NCI-H2227 (cell line): ENCODE measurements around the gene ALS2CL.

Experiments used
- DNase-seq: peaks from one replicate; lab custom pipeline; 2025; ENCODE audit not compliant: unreplicated experiment; lab: John Stamatoyannopoulos, UW

ALS2CL gene

DNA sequence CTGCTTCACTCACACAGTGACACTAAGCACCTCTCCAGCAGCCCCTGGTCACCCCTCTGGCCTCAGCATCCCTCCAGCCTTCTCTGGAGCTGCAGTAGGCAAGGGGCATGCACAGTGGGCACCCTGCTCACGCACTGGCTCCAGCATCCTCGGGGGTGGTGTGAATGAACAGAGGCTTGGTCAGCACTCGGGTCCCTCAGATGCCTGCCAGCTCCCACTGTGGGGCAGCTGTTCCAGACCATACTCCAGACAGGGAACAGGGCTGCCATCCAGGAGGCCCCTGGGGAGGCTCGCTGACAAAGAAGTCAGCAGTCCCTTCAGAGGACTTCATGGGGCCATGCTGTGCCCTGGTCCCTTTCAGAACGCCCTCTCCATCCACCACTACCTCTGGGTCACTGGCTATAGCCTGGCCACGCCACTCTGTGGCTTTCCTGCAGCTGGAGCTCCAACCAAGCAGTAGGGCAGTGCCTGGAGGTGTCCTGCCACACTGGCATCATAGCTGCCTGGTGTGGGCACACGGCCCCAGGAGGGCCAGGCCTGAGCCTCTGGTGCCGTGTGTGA is 26.3 kb downstream of the ALS2CL start:
- DNase-seq: no peak

DNA sequence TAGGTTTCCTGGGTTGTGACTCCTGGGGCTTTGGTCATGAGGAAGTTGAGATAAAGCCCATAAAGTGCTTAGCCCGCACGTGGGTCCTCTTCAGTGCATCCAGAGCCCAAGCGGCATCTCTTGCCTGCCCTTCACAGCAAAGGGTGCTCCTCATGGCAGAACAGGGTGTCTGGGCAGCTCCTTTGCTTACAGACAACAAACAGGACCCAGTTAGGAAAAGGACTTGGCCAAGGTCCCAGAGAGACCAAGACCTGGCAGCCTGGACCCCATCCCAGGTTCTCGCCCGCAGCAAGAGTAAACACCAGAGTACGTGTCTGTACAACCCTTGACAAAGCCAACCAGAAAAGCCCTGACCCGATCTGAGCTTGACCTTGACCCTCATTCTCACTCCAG is 27.0 kb downstream of the ALS2CL start:
- DNase-seq: no peak

DNA sequence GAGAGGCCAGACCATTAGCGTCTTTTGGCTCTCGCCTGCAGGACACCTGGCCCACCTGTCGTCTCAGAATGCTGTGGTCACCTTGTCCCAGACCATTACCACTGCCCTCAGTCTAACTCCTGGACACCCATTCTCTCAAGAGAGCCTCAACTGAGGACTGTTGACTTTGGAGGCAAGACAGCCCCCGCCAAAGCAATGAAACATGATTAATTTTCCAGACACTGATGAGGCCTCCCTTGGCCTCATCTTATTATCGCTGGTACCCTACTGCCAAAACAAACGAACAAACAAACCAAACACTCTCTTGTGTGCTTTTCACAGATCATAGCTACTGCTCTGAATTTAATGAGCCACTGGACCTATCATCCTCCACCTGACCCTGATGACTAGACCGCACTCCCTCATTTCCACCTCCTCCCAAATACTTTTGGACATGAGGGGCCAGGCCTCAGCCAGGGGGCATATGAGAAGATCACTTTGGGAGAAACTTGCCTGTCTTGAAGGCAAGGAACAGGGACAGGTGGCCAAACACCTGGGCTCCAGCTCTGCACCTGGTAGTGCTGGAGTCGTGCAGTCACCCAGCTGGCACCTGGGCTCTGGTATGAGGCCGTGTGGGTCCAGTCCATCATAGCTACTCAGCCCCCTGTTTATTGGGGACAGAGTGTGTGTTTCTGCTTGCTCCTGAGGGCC is 27.6 kb downstream of the ALS2CL start:
- DNase-seq: no peak

DNA sequence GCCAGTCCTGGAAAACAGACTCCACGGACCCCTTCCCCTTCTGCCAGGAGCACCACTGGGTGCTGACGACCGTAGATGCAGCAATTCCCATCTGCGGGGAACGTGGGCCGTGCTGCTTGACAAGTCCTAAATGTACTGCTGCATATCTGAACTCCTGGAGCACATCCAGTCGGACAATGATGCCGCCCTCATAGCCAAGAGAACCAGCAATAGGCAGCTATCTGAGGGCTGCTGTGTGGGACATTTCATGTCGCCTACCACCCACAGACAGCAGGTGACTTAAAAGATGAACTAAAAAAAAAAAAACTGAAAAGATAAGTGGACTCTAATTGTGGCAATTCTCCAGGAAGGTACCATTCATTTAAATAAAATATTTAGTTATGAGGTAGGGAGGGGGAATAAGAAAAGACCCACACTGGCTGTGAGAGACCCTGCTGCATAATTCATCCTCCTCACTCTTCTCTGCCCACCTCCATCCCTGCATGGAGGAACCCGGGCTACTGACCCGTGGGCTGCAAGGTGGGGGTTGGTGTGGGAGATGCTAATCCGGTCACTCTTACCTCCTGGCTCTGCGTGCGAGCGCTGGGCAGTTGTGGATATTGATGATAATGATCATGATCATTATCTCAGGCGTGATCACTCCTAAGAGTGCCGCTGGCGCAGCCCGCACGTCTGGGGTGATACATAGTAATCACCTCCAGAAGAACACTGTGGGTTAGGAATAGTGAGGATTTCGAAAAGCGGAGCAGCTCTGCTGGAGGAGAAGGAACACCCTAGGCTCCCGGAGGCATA is 28.3 kb downstream of the ALS2CL start:
- no peak for DNase-seq

DNA sequence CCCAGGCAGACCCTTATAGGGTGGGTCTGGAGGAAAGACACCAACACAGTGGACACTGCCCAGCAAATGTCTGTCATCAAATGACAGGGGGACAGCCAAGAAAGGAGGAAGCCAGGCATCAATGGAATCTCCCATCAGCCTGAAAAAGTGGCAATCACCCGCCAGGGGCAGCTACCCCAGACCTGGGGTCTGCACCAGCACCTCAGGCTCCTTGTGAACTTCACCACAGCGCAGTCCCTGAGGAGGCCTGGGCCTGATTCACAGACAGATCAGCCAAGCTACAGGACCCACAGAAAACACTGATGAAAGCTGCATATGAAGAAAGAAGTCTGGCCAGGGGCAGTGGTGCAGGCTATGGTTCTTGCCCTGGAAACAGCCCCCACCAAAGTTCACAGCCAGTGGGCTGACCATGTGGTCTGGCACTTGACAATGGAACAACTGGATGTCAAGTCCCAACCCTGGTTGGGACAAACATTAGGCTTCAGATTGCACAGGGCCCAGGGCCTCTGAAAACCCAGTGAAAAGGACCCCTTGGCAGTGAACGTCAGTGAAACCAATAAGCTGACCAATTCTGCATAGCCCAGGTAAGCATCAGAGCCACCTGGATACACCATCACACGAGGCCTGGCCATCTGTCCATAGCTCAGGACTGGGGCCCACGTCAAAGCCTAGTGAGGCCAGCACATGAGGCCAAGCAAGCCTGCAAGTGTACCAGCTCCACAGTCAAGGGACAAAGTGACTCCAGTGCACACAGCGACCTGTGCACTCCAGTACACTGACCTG is 29.1 kb downstream of the ALS2CL start:
- DNase-seq: no peak

DNA sequence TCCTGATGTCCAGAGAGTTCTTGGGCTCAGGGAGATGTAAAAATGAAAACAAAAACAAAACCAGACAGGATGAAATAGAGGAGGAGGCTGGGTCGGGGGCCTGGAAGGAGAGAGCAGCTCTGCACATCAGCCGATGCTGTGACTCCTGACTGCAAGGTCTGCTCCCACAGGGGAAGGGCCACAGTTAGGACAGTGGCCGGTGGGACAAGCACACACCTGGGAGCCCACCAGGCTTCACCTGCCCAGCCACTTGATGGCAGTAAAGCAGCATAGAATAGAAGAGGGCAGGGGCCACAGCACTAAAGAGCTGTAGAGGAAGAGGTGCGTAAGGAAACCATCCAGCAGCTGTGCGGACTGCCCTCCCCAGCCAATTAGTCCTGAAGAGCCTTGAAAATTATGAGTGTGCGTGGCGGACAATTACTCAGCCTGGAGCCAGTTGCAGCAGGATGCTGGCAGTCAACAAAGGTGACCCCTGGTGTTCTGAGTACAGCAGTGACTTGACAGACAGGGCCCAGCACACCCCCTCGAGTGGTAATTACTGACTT is 29.8 kb downstream of the ALS2CL start:
- peak; percentile 86 for DNase-seq

DNA sequence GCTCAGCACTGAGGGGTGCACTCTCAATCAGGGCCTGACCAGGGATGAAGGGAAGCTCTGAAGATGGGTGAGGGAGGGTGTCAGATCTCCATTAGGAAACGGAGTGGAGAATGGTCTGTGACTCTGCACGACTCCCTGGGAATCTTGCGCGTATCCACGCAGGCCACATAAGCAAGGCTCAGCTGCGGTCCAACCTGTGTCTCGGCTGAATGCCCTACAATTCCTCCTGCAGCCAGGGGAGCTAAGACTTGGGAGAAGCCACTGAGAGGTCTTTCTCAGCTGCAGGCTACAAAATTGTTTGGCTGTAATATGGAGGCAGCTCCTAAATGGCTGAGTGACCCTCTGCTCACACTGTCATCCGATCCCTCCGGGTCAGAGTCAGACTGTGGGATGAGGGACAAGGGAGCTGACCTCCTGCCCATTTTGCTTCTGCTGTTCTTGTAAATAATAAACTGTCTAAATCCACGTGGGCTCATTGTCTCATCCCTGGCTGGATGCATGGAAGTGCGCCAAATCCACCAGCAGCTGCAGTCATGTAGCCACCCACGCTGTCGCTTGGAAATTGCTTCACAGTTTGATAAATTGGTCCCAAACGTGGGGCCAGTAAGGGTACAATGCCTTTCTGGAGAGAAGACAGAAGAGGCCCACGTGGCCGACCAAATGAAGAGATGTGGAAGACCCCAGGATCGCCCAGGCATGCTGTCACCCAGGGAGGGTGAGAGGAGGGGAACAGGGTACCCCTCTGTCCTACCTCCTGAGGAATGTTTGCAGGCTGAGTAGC is 30.5 kb downstream of the ALS2CL start:
- DNase-seq: peak; percentile 16

DNA sequence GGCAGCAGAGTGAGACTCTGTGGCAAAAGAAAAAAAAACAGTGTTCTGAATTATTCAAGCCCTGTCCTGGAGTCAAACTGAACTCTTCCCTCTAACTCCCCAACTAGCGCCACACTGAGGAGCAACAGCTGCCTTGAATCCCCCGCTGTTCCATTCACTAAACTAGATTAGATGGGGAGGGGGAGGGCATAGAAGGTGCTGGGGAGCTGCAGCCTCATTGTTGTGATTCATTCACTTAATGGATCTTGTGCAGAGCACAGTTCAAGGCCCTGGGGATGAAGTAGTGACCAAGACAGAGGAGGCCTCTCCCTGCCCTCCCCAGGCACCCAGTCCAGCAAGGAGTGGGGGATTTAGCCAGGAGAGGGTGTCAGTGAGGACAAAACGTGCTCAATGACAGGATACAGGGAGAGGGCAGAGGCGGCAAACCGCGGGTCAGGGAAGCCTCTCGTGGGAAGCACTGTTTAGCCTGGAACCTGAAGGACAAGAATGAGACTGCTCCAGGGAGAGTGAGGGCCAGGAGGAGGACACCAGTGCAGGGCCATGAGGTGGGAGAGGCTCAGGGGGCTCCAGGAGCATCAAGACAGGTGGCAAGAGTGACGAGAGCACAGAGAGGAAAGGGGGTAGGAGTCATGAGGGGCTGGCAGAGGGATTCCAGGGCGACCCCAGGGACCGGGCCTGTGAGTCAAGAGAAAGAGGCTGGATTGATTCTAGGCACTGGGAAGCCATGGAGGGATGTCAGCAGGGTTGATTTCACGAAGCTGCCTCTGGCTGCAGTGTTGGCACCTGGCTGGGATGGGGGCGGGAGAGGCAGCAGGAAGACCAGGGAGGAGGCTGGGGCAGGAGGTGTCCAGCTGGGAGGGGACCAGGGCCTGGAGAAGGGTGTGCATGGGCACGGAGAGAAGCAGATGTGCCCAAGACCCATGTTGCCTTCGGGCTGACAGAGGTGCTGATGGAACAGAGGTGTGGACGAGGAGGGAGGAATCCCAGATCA is 31.4 kb downstream of the ALS2CL start:
- DNase-seq: no peak

DNA sequence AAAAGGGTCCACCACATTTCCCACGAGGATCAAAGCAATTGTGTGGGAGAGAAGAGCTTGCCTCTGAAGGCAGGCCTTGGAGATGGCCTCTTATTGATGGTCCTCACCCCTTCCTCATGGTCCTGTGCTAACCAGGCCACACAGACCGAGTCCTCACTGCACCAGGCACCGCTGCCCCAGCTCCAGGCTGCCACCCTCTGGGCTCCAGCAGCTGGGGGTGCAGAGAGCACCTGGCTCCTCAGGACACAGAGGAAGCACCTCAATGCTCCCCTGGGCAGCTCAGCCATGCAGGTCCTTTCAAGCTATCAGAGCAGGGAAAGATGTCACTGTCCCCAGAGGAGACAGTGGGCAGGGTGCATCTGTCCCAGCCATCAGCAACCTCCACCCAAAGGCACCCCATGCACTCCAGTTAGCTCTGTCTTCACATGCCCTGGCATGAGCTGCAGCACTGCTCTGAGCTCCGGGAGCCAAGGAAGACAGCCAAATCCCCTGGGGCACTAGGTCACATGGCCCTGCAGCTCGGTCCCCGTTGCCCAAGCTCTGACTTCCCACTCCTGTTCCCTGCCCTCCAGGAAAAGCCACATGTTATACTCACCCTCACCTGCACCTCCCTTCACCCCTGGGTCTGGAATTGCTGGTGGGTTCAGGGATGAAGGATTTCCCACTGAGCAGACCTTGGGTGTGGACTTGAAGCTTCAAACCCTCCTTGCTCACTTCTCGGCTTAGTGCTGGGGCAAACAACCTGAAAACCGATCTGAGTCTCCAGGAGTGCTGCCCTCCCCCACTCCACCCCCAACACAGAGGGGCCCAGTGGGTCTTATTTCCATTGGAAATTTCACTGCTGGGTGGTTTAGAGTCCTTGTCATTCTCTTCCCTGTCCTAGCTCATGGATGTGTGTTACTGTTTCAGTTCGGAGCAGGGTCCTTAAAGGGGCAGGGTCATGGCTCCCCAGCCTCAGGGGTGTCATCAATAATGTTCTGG is 32.6 kb downstream of the ALS2CL start:
- DNase-seq: no peak

DNA sequence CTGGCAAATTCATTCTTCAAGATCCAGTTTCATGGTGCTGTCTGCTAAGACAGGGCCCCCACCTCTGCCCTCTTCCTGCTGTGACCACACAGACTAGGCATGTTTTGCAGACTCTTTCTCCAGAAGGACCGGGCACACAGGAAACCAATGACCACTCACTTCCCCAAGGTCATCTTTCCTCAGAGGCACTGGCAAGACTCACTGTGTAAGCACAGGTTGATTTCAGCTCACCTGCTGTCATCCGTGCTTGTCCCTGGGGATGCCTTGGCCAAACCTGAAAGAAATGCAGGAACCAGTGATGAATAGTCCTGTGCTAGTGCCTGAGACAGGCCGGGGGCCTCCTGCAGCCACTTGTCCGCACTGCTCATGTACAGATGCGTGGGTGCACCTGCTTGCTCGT is 33.5 kb downstream of the ALS2CL start:
- DNase-seq: no peak

DNA sequence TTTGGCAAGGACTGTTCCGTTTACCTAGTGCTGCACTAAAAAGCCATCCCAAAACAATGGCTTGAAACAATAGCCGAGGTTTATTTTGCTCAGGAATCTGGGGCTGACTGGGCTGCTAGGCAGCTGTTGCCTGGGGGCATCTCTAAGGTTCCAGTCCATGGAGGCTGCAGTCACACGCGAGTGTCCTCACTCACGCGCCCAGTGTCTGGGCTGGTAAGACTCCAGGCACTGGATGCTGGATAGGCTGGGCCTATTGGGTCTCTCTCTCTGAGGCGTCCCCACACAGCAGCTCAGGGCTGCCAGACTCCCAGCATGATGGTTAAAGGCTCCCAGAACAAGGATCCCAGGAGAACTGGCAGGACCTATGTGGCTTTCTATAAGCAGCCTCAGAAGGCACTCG is 34.2 kb downstream of the ALS2CL start:
- peak; percentile 6 for DNase-seq

DNA sequence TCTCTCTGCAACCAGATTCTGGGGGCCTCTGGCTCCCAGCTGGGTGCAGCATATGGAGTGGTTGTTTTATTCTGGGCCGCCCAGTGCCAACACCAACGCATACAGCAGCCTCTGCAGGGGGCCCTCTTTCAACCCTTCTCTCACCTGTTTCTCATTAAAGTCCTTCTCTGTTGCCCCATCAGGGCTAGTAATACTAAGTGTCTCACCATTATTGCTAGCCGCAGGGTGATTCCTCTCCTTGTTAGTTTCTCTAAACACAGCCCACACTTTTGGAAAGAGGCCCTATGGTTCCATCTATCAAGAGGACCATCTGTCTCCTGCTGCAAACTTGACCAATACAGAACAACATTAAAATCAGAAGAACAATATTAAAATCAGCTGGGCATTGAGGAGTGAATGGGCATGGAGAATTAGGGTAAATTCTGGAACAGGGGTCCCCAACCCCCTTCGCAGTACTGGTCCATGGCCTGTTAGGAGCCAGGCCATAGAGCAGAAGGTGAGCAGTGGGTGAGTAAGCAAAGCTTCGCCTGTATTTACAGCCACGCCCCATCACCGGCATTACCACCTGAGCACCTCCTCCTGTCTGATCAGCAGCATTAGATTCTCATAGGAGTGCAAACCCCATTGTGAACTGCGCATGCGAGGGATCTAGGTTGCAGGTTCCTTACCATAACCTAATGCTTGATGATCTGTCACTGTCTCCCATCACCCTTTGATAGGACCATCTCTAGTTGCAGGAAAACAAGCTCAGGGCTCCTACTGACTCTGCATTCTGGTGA is 36.5 kb downstream of the ALS2CL start:
- DNase-seq: no peak

DNA sequence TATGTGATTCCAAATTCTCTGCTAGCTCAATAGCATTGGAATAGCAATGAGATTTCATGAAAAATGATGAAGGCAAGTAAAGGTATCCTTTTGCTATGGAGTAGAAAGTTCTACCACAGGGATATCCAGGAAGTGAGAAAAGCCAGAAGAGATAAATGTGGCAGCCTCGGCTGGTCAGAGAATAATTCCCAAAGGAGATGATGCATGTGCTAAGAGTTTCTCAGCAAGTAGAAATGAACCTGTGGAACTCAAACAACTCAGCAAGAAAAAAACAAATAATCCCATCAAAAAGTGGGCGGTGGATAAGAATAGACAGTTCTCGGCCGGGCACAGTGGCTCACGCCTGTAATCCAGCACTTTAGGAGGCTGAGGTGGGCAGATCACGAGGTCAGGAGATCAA is 38.2 kb downstream of the ALS2CL start:
- DNase-seq: no peak

DNA sequence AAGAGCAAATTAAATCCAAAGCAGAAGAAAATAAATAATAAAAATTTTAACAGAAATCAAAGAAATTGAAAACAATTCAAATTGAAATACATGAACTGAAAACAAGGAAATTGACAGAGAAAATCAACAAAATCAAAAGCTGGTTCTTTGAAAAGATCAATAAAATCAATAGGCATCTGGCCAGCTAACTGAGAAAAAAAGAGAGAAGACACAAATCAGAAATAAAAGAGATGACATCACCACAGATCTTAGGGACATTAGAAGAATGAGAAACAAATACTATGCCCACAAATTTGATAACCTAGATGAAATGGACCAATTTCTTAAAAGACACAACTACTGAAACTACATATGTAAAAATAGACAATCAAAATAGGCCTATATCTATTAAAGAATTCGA is 42.4 kb downstream of the ALS2CL start:
- no peak for DNase-seq

DNA sequence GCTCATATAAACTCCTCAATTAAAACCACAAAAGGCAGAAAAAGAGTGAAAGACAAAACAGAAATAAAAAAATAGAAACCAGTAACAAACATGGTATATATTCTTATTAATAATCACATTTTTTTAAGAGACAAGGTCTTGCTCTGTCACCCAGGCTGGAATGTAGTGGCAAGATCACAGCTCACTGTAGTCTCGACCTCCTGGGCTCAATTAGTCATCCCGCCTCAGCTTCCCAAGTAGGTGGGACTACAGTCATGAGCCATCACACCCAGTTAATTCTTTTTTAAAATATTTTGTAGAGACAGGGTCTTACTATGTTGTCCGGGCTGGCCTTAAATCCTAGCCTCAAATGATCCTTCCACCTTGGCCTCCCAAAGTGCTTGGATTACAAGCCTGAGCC is 44.0 kb downstream of the ALS2CL start:
- no peak for DNase-seq

DNA sequence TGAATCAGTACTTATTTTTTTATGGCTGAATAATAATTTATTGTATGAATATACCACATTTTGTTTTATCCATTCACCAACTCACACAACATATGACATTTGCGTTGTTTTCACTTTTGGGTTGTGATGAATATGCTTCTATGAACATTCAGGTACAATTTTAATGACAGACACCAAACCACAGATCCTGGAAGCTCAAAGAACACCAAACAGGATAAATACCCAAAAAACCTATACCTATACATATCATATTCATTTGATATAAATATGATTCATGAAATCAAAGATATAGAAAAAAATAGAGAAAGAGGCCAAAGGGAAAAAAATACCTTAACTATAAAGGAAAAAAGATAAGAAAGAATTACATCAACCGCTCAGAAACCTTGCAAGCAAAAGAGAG is 45.4 kb downstream of the ALS2CL start:
- DNase-seq: no peak

DNA sequence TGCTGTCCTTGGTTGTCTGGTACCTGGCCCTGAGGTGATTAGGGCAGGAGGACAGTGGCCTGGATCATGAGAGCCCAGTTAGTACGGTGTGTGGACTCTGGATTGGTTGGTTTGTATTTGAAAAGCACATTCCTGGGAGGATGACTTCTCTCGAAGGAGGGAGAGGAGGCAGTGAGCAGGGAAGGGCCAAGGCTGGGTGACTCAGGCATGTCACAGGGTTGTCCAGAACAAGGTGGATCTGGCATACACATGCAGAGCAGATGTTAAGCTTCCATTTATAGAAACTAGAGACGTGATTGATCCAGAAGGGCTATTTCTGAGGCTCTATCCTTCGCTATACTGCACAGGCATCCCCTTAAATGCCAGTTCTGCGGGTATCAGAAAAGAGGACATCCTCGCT is 46.8 kb downstream of the ALS2CL start:
- no peak for DNase-seq
